CD4-positive, CD25-positive, alpha-beta regulatory T cell (primary cell): ENCODE measurements around the gene SIN3B. TPM values are rescaled to one million over a fixed set of nuclear protein-coding genes. Genes with fewer than 3 reads are reported as not detected.

Source experiments
- ATAC-seq, 2 donors: fragments of 150-1000 bp; cut with Tn5 transposase; one replicate each; pipeline ENCODE4 v1.10.0; 2021; ENCODE audit warnings: low read depth in 2 of 2, moderate number of reproducible peaks in 2 of 2, moderate library complexity in 1 of 2
- DNase-seq, 3 donors: peaks; one replicate each; pipeline versions ENCODE4 v3.0.0 to v3.0.0-alpha.2; 2012 to 2022; ENCODE audit warnings: mixed read lengths in 1 of 3
- H3K27ac ChIP-seq: one replicate; pipeline ENCODE4 v1.7.0; 2013; ENCODE audit warnings: mild to moderate bottlenecking, low read length; ENCODE audit not compliant: insufficient read depth, poor library complexity, severe bottlenecking
- H3K27me3 ChIP-seq: one replicate; pipeline ENCODE4 v1.7.0; 2013; ENCODE audit warnings: low read length; ENCODE audit not compliant: control insufficient read depth, insufficient read depth
- H3K36me3 ChIP-seq: one replicate; pipeline ENCODE4 v1.7.0; 2013; ENCODE audit warnings: mild to moderate bottlenecking, low read length, moderate library complexity; ENCODE audit not compliant: control insufficient read depth, insufficient read depth
- H3K4me1 ChIP-seq: 2 replicates; pipeline ENCODE4 v1.7.0; 2013; ENCODE audit warnings: mild to moderate bottlenecking, low read length; ENCODE audit not compliant: insufficient read depth, control insufficient read depth, poor library complexity, severe bottlenecking
- H3K4me3 ChIP-seq: one replicate; pipeline ENCODE4 v1.7.0; 2013; ENCODE audit warnings: low read depth, mild to moderate bottlenecking, low read length, moderate library complexity
- H3K9me3 ChIP-seq, 2 experiments: 1 replicate in 1 of 2; 2 replicates in 1 of 2; pipeline ENCODE4 v1.7.0; 2013; ENCODE audit warnings: low read length in 2 of 2, mild to moderate bottlenecking in 1 of 2, moderate library complexity in 1 of 2; ENCODE audit not compliant: control insufficient read depth in 2 of 2
- H3K27ac Mint-ChIP-seq, 3 donors: one replicate each; pipeline ENCODE4 v1.8.0; 2020 to 2022; ENCODE audit warnings: mild to moderate bottlenecking in 3 of 3, mixed read lengths in 3 of 3, moderate library complexity in 2 of 3
- H3K27me3 Mint-ChIP-seq: one replicate; pipeline ENCODE4 v1.8.0; 2022; ENCODE audit warnings: mild to moderate bottlenecking, mixed read lengths
- H3K36me3 Mint-ChIP-seq: one replicate; pipeline ENCODE4 v1.8.0; 2020; ENCODE audit warnings: mixed read lengths
- H3K4me1 Mint-ChIP-seq, 4 donors: one replicate each; pipeline ENCODE4 v1.8.0; 2020 to 2022; ENCODE audit warnings: mixed read lengths in 4 of 4, mild to moderate bottlenecking in 1 of 4
- H3K4me3 Mint-ChIP-seq, 4 donors: one replicate each; pipeline ENCODE4 v1.8.0; 2020 to 2022; ENCODE audit warnings: mild to moderate bottlenecking in 4 of 4, mixed read lengths in 4 of 4, moderate library complexity in 3 of 4
- H3K9me3 Mint-ChIP-seq, 7 donors: one replicate each; pipeline ENCODE4 v1.8.0; 2020 to 2022; ENCODE audit warnings: mixed read lengths in 7 of 7, mild to moderate bottlenecking in 3 of 7, moderate library complexity in 2 of 7
- polyA plus RNA-seq, 4 donors: library from polyadenylated mRNA; unstranded; fragments of 300-500 nt; fragmentation: Illumina TruSeq; gene quantifications; one replicate each; pipeline ENCODE4 v1.2.3, GENCODE V29; 2021
- total RNA-seq: library from RNA; stranded (reverse); gene quantifications from one replicate; pipeline ENCODE4 v1.2.3, GENCODE V29; 2022

The SIN3B gene
- total and polyA plus RNA-seq, 5 donors from 2014 or later = 2.2 to 82.3 (median 4.6) TPM

GRCh38 chr19:16897856-16898161 is 68.6 kb downstream of the SIN3B start:
- Histone ChIP-seq H3K4me3 (no peak overlapping the region), H3K36me3 (no peaks in the 10 kb centered on the region), H3K4me1 (peaks cover 29% of the 10 kb centered on the region), H3K27me3 (peaks cover 4% of the 10 kb centered on the region), H3K27ac (no peak overlapping the region), H3K9me3 (no peaks in the 10 kb centered on the region)
- ATAC-seq (no peak), DNase-seq (peak in 1 of 3 donors; percentile 24)
- Mint-ChIP-seq H3K4me3 (peak overlapping the region in 3 of 4 donors; percentile 48 to 84 (median 76)), H3K27me3 (peaks cover 46% of the 10 kb centered on the region), H3K36me3 (no peaks in the 10 kb centered on the region), H3K4me1 (peaks cover 0 to 35% (median 9%) of the 10 kb centered on the region in 4 donors), H3K27ac (no peak overlapping the region), H3K9me3 (peaks cover 0 to 2% (median 0%) of the 10 kb centered on the region in 7 donors)

GRCh38 chr19:16898361-16899015 is 69.3 kb downstream of the SIN3B start:
- H3K9me3 Mint-ChIP-seq = peaks cover 0 to 2% (median 0%) of the 10 kb centered on the region in 7 donors
- DNase-seq = no peak
- H3K4me3 Mint-ChIP-seq = peak overlapping the region; percentile 69 to 86 (median 80)
- no peak overlapping the region for H3K27ac ChIP-seq
- H3K4me1 Mint-ChIP-seq = peaks cover 0 to 31% (median 9%) of the 10 kb centered on the region in 4 donors
- H3K4me1 ChIP-seq = peaks cover 27% of the 10 kb centered on the region
- peak overlapping the region in 1 of 3 donors; percentile 6 for H3K27ac Mint-ChIP-seq
- no peak for ATAC-seq
- peaks cover 4% of the 10 kb centered on the region for H3K27me3 ChIP-seq
- peaks cover 40% of the 10 kb centered on the region for H3K27me3 Mint-ChIP-seq
- no peak overlapping the region for H3K4me3 ChIP-seq
- no peaks in the 10 kb centered on the region for H3K9me3 ChIP-seq
- no peaks in the 10 kb centered on the region for H3K36me3 Mint-ChIP-seq
- no peaks in the 10 kb centered on the region for H3K36me3 ChIP-seq

GRCh38 chr19:16899566-16900075 is 70.4 kb downstream of the SIN3B start:
- peaks cover 34% of the 10 kb centered on the region for H3K27me3 Mint-ChIP-seq
- Histone ChIP-seq H3K27ac (no peak overlapping the region), H3K36me3 (no peaks in the 10 kb centered on the region), H3K9me3 (no peaks in the 10 kb centered on the region), H3K4me1 (peaks cover 24% of the 10 kb centered on the region), H3K4me3 (no peak overlapping the region), H3K27me3 (peaks cover 4% of the 10 kb centered on the region)
- ATAC-seq (no peak), DNase-seq (peak in 1 of 3 donors; percentile 58)
- H3K4me3 Mint-ChIP-seq = peak overlapping the region in 1 of 4 donors; percentile 41
- no peak overlapping the region for H3K27ac Mint-ChIP-seq
- peaks cover 0 to 23% (median 9%) of the 10 kb centered on the region in 4 donors for H3K4me1 Mint-ChIP-seq
- H3K36me3 Mint-ChIP-seq = no peaks in the 10 kb centered on the region
- H3K9me3 Mint-ChIP-seq = peaks cover 0 to 2% (median 0%) of the 10 kb centered on the region in 7 donors

GRCh38 chr19:16901491-16902175 is 72.4 kb downstream of the SIN3B start:
- no peak for DNase-seq

GRCh38 chr19:16902545-16902944 is 73.3 kb downstream of the SIN3B start:
- Mint-ChIP-seq H3K27me3 (peaks cover 15% of the 10 kb centered on the region), H3K9me3 (peaks cover 0 to 2% (median 0%) of the 10 kb centered on the region in 7 donors), H3K36me3 (no peaks in the 10 kb centered on the region), H3K27ac (peak overlapping the region in 1 of 3 donors; percentile 36), H3K4me3 (no peak overlapping the region), H3K4me1 (peaks cover 0 to 19% (median 5%) of the 10 kb centered on the region in 4 donors)
- ATAC-seq (no peak), DNase-seq (no peak)
- Histone ChIP-seq H3K4me1 (peaks cover 9% of the 10 kb centered on the region), H3K36me3 (no peaks in the 10 kb centered on the region), H3K27me3 (no peaks in the 10 kb centered on the region), H3K4me3 (no peak overlapping the region), H3K27ac (no peak overlapping the region), H3K9me3 (no peaks in the 10 kb centered on the region)

More at GRCh38 chr19:16901491-16902175, 72.4 kb downstream of the SIN3B start:
- H3K9me3 Mint-ChIP-seq = peaks cover 0 to 2% (median 0%) of the 10 kb centered on the region in 7 donors
- Histone ChIP-seq H3K4me3 (no peak overlapping the region), H3K36me3 (no peaks in the 10 kb centered on the region), H3K4me1 (peaks cover 16% of the 10 kb centered on the region), H3K27me3 (no peaks in the 10 kb centered on the region), H3K27ac (no peak overlapping the region), H3K9me3 (no peaks in the 10 kb centered on the region)
- peaks cover 19% of the 10 kb centered on the region for H3K27me3 Mint-ChIP-seq
- H3K4me3 Mint-ChIP-seq = peak overlapping the region in 1 of 4 donors; percentile 44
- no peak for ATAC-seq
- H3K27ac Mint-ChIP-seq = no peak overlapping the region
- H3K4me1 Mint-ChIP-seq = peaks cover 0 to 19% (median 5%) of the 10 kb centered on the region in 4 donors
- no peaks in the 10 kb centered on the region for H3K36me3 Mint-ChIP-seq

- DNase-seq (no peak), ATAC-seq (no peak)
- Histone ChIP-seq H3K4me1 (peaks cover 6% of the 10 kb centered on the region), H3K36me3 (no peaks in the 10 kb centered on the region), H3K4me3 (no peak overlapping the region), H3K27me3 (no peaks in the 10 kb centered on the region), H3K27ac (no peak overlapping the region), H3K9me3 (no peaks in the 10 kb centered on the region)
- peaks cover 0 to 15% (median 4%) of the 10 kb centered on the region in 4 donors for H3K4me1 Mint-ChIP-seq
- H3K4me3 Mint-ChIP-seq = no peak overlapping the region
- H3K9me3 Mint-ChIP-seq = peaks cover 0 to 2% (median 0%) of the 10 kb centered on the region in 7 donors
- H3K27ac Mint-ChIP-seq = no peak overlapping the region
- H3K27me3 Mint-ChIP-seq = peaks cover 9% of the 10 kb centered on the region
- no peaks in the 10 kb centered on the region for H3K36me3 Mint-ChIP-seq
These were observed 74.1 kb downstream of the SIN3B start for GRCh38 chr19:16903347-16903746.

GRCh38 chr19:16904599-16904998 is 75.4 kb downstream of the SIN3B start:
- Mint-ChIP-seq H3K4me1 (peaks cover 0 to 5% (median 2%) of the 10 kb centered on the region in 4 donors), H3K4me3 (peak overlapping the region in 1 of 4 donors; percentile 7), H3K9me3 (peaks cover 0 to 2% (median 0%) of the 10 kb centered on the region in 7 donors), H3K36me3 (no peaks in the 10 kb centered on the region), H3K27ac (no peak overlapping the region), H3K27me3 (peaks cover 2% of the 10 kb centered on the region)
- ATAC-seq (no peak), DNase-seq (no peak)
- H3K27me3 ChIP-seq = no peaks in the 10 kb centered on the region
- H3K9me3 ChIP-seq = no peaks in the 10 kb centered on the region
- H3K27ac ChIP-seq = no peak overlapping the region
- no peak overlapping the region for H3K4me3 ChIP-seq
- no peaks in the 10 kb centered on the region for H3K36me3 ChIP-seq
- peaks cover 3% of the 10 kb centered on the region for H3K4me1 ChIP-seq
